ENCODE measurements around the gene MID1. TPM values are rescaled to one million over a fixed set of nuclear protein-coding genes. Genes with fewer than 3 reads are reported as not detected.

MID1 gene
- total and polyA plus RNA-seq, 9 of the 15 experiments (the other 6 are each of a cell fraction or from before 2014, with no cell fraction given) = 0.07 to 0.54 (median 0.33) TPM

DNA sequence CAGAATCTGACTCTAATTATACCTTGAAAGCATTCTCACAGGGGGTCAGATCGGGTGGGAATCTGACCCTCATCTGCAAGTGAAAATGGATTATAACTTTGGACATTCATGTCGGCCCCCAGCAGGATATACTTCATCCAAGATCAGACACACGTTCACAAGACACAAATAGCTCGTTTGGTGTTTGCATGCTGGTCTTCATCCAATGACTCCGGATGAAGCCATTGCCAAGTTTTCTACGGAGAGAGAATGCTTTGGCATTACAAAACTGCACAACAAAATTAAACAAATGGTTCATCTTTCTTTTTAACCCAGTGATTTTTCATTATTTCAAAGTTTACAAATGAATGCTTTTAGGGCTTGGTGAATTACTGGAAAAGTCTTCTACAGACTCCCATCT lies 105.5 kb downstream of the MID1 start (continued):
- TF ChIP-seq, protein P1, sequence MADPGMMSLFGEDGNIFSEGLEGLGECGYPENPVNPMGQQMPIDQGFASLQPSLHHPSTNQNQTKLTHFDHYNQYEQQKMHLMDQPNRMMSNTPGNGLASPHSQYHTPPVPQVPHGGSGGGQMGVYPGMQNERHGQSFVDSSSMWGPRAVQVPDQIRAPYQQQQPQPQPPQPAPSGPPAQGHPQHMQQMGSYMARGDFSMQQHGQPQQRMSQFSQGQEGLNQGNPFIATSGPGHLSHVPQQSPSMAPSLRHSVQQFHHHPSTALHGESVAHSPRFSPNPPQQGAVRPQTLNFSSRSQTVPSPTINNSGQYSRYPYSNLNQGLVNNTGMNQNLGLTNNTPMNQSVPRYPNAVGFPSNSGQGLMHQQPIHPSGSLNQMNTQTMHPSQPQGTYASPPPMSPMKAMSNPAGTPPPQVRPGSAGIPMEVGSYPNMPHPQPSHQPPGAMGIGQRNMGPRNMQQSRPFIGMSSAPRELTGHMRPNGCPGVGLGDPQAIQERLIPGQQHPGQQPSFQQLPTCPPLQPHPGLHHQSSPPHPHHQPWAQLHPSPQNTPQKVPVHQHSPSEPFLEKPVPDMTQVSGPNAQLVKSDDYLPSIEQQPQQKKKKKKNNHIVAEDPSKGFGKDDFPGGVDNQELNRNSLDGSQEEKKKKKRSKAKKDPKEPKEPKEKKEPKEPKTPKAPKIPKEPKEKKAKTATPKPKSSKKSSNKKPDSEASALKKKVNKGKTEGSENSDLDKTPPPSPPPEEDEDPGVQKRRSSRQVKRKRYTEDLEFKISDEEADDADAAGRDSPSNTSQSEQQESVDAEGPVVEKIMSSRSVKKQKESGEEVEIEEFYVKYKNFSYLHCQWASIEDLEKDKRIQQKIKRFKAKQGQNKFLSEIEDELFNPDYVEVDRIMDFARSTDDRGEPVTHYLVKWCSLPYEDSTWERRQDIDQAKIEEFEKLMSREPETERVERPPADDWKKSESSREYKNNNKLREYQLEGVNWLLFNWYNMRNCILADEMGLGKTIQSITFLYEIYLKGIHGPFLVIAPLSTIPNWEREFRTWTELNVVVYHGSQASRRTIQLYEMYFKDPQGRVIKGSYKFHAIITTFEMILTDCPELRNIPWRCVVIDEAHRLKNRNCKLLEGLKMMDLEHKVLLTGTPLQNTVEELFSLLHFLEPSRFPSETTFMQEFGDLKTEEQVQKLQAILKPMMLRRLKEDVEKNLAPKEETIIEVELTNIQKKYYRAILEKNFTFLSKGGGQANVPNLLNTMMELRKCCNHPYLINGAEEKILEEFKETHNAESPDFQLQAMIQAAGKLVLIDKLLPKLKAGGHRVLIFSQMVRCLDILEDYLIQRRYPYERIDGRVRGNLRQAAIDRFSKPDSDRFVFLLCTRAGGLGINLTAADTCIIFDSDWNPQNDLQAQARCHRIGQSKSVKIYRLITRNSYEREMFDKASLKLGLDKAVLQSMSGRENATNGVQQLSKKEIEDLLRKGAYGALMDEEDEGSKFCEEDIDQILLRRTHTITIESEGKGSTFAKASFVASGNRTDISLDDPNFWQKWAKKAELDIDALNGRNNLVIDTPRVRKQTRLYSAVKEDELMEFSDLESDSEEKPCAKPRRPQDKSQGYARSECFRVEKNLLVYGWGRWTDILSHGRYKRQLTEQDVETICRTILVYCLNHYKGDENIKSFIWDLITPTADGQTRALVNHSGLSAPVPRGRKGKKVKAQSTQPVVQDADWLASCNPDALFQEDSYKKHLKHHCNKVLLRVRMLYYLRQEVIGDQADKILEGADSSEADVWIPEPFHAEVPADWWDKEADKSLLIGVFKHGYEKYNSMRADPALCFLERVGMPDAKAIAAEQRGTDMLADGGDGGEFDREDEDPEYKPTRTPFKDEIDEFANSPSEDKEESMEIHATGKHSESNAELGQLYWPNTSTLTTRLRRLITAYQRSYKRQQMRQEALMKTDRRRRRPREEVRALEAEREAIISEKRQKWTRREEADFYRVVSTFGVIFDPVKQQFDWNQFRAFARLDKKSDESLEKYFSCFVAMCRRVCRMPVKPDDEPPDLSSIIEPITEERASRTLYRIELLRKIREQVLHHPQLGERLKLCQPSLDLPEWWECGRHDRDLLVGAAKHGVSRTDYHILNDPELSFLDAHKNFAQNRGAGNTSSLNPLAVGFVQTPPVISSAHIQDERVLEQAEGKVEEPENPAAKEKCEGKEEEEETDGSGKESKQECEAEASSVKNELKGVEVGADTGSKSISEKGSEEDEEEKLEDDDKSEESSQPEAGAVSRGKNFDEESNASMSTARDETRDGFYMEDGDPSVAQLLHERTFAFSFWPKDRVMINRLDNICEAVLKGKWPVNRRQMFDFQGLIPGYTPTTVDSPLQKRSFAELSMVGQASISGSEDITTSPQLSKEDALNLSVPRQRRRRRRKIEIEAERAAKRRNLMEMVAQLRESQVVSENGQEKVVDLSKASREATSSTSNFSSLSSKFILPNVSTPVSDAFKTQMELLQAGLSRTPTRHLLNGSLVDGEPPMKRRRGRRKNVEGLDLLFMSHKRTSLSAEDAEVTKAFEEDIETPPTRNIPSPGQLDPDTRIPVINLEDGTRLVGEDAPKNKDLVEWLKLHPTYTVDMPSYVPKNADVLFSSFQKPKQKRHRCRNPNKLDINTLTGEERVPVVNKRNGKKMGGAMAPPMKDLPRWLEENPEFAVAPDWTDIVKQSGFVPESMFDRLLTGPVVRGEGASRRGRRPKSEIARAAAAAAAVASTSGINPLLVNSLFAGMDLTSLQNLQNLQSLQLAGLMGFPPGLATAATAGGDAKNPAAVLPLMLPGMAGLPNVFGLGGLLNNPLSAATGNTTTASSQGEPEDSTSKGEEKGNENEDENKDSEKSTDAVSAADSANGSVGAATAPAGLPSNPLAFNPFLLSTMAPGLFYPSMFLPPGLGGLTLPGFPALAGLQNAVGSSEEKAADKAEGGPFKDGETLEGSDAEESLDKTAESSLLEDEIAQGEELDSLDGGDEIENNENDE (IDR thresholded peaks at IDR 0.05; ENCODE audit: low read depth, low read length) = no peak
- no peak for TF ChIP-seq EZH2 (IDR thresholded peaks at IDR 0.05; ENCODE audit: borderline replicate concordance, low read depth, low read length)
- TF ChIP-seq SREBF2 (CRISPR knock-in tag; IDR thresholded peaks at IDR 0.05) = no peak
- no peak for TF ChIP-seq ARID2 (IDR thresholded peaks at IDR 0.05)
